Neutrophil (primary cell): Measurements from ENCODE around the gene FBP1.
"Not testable (repeated sequence)": the region's sequence is repeated elsewhere in the genome, so short reads cannot be mapped to it uniquely, and the experiment has no call there.

ENCODE experiments used
- H3K27ac ChIP-seq: fragments of 200-600 bp; sonication (generic); 2 replicates; pipeline ENCODE4 v1.5.1; 2016; ENCODE audit warnings: mild to moderate bottlenecking, moderate library complexity
- H3K27me3 ChIP-seq: fragments of 200-600 bp; sonication (generic); 2 replicates; pipeline ENCODE4 v1.6.0; 2016; ENCODE audit warnings: mild to moderate bottlenecking
- H3K36me3 ChIP-seq: fragments of 200-600 bp; sonication (generic); 2 replicates; pipeline ENCODE4 v1.5.1; 2017
- H3K4me1 ChIP-seq, 2 experiments: fragments of 200-600 bp in 1 of 2; sonication (generic) in 1 of 2; 1 replicate in 1 of 2; 2 replicates in 1 of 2; pipeline versions ENCODE4 v1.5.1 to v1.6.1; 2013 to 2016; ENCODE audit warnings: low read depth in 1 of 2, low read length in 1 of 2, mild to moderate bottlenecking in 1 of 2, moderate library complexity in 1 of 2; ENCODE audit not compliant: control insufficient read depth in 1 of 2, insufficient read depth in 1 of 2
- H3K4me3 ChIP-seq, 2 experiments: fragments of 200-600 bp in 1 of 2; sonication (generic) in 1 of 2; 1 replicate in 1 of 2; 2 replicates in 1 of 2; pipeline ENCODE4 v1.5.1; 2013 to 2016; ENCODE audit warnings: low read depth in 1 of 2, low read length in 1 of 2, mild to moderate bottlenecking in 1 of 2, moderate library complexity in 1 of 2
- H3K9me3 ChIP-seq: fragments of 200-600 bp; sonication (generic); 2 replicates; pipeline ENCODE4 v1.5.1; 2016
- CTCF ChIP-seq: fragments of 200-600 bp; sonication (generic); IDR thresholded peaks from 2 replicates; pipeline ENCODE4 v1.5.1; 2016; ENCODE audit warnings: antibody characterized with exemption

FBP1 gene

GRCh38 chr9:94566550-94566949, 72.8 kb downstream of the FBP1 start:
- Histone ChIP-seq H3K9me3 (no peaks in the 10 kb centered on the region), H3K36me3 (no peaks in the 10 kb centered on the region), H3K27ac (no peak overlapping the region), H3K4me3 (no peak overlapping the region), H3K4me1 (no peaks in the 10 kb centered on the region), H3K27me3 (no peaks in the 10 kb centered on the region)
- TF ChIP-seq CTCF = no peak

GRCh38 chr9:94564279-94564678, 75.0 kb downstream of the FBP1 start:
- H3K9me3 ChIP-seq, H3K27ac ChIP-seq, H3K27me3 ChIP-seq, H3K4me3 ChIP-seq, H3K36me3 ChIP-seq, H3K4me1 ChIP-seq: not testable (repeated sequence)

- TF ChIP-seq CTCF = no peak
- H3K9me3 ChIP-seq = no peaks in the 10 kb centered on the region
- no peaks in the 10 kb centered on the region for H3K36me3 ChIP-seq
- H3K4me1 ChIP-seq = no peaks in the 10 kb centered on the region
- H3K27ac ChIP-seq = no peak overlapping the region
- no peaks in the 10 kb centered on the region for H3K27me3 ChIP-seq
- no peak overlapping the region for H3K4me3 ChIP-seq
Observed at GRCh38 chr9:94563548-94563947, 75.8 kb downstream of the FBP1 start.

- no peaks in the 10 kb centered on the region for H3K36me3 ChIP-seq
- peaks cover 20% of the 10 kb centered on the region for H3K27me3 ChIP-seq
- no peak overlapping the region for H3K4me3 ChIP-seq
- H3K9me3 ChIP-seq = no peaks in the 10 kb centered on the region
- H3K4me1 ChIP-seq = no peaks in the 10 kb centered on the region
- TF ChIP-seq CTCF = no peak
- no peak overlapping the region for H3K27ac ChIP-seq
Observed at GRCh38 chr9:94560237-94560636, 79.1 kb downstream of the FBP1 start.

- TF ChIP-seq CTCF = no peak
Observed at GRCh38 chr9:94557376-94557775, 81.9 kb downstream of the FBP1 start.

GRCh38 chr9:94554439-94555331, 84.6 kb downstream of the FBP1 start, which contains the start of gene PCAT7:
TSS of gene PCAT7 (plus strand) at chr9:94555083.
- Histone ChIP-seq H3K36me3 (no peaks in the 10 kb centered on the region), H3K9me3 (no peaks in the 10 kb centered on the region), H3K4me3 (no peak within 1 kb of the TSS), H3K27me3 (peaks cover 46% of the 10 kb centered on the region), H3K27ac (no peak within 1 kb of the TSS), H3K4me1 (no peaks in the 10 kb centered on the region)
- no peak for TF ChIP-seq CTCF

More at GRCh38 chr9:94557376-94557775, 81.9 kb downstream of the FBP1 start:
- Histone ChIP-seq H3K9me3 (no peaks in the 10 kb centered on the region), H3K27me3 (peaks cover 29% of the 10 kb centered on the region), H3K27ac (no peak overlapping the region), H3K4me3 (no peak overlapping the region), H3K4me1 (no peaks in the 10 kb centered on the region), H3K36me3 (no peaks in the 10 kb centered on the region)
